Nucleus accumbens (tissue), 56 donors: ENCODE results near the gene RBM33.

ENCODE experiments used
- DNase-seq, 56 donors: peaks; one replicate each; lab custom pipeline; 2025; lab: John Stamatoyannopoulos, UW

RBM33 gene

DNA sequence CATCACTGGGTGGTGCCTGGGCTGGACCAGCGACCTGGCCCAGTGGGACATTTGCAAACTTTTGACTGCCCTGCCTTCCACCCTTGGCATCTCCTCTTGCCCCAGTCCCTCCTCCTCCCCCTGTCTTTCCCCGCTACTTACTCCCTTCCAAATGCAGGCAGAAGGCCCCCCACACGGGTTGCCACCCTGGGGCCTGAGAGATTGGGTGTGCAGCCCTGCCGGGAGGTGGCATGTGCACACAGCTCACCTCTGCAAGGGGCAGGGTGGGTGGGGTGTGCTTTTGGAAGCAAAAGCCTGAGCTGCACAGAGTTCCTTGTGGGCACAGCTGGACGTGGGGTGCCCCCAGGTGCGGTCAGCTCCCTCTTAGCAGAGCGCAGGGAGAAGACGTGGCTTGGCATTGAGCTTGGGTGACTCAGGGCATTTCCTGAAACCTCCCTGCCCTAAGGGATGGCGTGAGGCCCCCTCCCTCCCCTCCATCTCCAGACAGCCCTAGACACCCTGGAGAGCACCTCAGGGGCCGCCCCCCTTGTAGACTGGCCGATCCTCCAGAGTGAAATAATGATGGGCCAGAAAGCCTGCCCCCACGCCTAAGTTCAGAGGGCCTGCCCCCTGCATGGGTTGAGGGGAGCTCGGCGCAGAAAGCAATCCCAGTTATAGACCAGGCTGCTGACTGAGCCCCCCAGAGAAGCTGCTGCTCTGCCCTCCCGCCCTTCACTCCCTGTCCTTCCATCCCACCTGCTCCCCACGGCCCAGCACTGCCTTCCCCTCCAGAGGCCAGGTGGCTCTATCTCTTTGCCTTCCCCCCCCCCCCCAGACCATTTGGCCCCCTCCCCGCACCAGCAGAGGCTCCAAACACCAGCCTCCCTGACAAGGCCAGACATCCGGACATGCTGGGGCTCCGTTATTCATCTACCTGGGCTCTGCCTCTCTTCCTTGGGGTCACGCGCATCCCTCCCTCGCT, 170.1 kb downstream of the RBM33 start:
- DNase-seq, result no peak

DNA sequence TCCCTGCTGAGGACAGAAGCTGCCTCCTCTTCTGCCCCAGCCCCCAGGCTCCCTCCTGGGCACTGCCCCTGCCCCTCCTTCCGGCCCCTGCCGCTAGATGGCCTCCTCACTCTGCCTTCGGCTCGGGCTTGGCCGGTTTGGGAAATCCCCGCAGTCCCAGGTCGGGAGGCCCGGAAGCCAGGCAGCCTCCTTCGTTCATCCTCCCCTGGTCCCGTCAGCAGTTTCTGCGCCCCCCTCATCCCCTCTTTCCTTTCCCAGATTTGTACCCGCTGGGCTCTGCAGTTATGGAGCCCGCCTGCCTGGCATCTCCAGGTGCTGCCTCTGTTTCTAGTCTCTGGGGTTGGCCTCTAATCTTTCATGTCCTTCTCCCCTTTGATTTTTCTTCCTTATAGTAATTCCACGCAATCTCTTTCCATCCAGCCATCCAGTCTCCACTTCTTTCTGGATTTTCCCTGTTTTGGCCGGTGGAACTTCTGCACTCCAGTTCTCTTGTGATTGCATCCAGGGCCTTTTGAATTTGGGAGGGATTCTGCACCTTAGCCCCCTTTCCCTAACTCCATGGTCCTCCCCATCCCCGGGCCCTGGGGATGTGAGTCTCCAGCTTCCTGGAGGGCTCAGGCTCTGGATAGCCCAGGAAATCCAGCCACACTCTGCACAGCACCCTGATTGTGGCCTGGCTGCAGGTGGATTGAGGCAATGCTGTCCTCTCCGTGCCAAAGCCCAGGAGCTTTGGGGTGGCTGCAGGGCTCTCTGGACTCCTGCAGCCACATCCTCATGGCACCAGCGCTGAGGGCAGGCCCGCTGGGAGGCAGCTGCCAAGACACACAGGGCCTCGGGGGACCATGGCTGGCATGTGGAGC, 171.1 kb downstream of the RBM33 start:
- DNase-seq, result peak in 18 of 56 donors; percentile 4 to 69 (median 24)

DNA sequence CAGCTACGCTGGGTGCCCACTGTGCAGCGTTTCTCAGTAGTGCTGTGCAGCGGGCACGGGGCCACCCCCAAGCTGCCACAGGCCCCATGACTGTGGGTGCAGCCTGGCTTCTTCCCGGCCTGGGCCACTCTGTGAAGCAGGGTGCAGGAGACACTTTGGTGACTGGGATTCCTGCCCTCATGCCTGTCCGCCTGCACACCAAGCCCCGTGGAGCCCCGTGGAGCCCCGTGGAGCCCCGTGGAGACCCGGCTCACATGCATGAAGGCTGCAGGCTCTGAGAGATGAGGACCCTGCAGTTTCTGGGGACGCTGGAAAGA, 171.7 kb downstream of the RBM33 start:
- DNase-seq, result no peak

DNA sequence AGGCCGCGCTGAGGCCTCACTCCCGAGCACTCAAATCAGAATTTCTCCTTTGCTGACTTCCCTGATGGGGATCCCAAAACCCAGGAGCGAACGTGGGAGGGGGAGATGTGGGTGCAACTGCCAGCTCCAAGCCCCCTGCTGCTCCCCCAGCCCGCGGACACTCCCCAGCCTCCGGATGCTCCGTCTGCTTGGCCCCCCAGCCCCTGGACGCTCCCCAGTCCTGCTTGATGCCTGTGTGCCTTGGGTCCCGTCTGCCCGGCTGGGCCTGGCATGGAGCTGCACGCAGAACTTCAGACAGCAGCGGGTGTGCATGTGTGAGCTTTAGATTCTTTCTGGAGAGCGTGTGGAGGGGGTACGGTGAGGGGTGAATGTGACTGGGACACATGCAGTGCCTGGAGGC, 172.5 kb downstream of the RBM33 start:
- no peak for DNase-seq

DNA sequence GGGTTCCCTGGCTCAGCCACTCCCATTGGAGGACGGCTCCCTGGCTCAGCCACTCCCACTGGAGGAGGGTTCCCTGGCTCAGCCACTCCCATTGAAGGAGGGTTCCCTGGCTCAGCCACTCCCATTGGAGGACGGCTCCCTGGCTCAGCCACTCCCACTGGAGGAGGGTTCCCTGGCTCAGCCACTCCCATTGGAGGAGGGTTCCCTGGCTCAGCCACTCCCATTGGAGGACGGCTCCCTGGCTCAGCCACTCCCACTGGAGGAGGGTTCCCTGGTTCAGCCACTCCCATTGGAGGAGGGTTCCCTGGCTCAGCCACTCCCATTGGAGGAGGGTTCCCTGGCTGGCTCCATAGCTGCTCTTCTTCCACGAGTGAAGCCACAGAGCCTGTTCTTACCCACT, 173.1 kb downstream of the RBM33 start:
- DNase-seq, result peak in 2 of 56 donors; percentile 23 to 24

DNA sequence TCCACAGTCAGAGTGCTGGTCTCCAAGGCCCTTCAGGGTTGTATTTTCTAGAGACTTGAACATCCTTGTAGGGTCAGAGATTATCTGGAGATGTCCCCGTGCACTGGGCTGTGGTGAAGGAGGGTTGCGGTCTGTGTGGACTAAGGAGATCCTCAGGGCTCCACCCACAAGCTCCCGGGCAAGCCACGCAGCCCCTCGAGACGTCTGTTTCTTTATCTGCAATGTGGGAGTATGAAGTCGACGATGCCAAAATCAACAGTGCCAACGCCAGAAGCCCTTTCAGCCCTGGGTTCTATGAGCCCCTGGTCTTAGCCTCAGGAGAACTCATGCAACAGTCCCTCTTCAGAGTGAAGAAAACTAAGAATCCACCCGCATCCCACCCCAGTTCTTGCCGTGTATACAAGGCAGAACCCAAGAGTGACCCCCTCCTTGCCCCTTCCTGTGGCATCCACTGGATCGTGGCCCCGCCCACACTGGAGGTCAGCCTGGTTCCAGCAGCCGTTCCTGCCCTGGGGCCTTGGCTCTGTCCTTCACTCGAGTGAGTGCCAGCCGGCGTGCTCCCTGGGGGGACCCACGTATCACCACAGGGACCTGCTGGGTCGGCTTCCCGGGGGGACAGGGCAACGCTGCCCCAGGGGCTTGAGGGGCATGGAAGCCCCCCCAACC, 173.8 kb downstream of the RBM33 start:
- no peak for DNase-seq

DNA sequence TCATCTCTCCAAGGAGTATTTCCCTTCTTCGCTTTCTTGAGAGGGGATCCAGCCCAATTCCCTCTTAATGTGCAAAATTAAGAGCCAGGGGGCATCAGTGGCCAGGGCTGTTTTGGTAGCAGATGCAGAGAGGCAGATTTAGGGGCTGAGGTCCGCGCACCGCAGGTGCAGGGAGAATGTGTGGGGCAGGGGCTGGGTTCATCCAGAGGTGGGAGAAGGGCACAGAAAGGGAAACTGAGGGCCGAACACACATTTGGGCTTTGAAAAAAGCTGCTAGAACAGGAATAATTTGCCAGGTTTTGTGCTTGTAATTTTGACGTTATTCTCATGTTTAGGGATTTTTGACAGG, 174.3 kb downstream of the RBM33 start:
- DNase-seq, result no peak

DNA sequence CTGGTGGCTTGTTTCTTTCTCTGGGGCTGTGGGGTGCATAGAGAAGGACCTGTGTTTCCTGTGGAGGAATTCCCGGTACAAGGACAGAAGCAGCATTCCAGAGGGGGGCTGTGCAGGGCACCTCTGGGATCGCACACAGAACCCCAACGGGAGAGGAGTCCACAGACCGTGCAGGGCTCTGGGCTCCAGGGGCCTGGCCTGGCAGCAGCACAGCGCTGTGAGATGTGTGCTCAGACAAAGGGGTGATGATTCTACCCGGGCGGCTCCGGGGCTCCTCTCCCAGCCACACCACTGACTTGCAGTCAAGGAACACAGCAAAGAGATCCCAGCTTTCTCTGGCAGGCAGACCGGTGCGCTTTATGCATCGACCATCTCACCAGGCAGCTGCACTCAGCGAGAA, 174.7 kb downstream of the RBM33 start:
- DNase-seq, result no peak

DNA sequence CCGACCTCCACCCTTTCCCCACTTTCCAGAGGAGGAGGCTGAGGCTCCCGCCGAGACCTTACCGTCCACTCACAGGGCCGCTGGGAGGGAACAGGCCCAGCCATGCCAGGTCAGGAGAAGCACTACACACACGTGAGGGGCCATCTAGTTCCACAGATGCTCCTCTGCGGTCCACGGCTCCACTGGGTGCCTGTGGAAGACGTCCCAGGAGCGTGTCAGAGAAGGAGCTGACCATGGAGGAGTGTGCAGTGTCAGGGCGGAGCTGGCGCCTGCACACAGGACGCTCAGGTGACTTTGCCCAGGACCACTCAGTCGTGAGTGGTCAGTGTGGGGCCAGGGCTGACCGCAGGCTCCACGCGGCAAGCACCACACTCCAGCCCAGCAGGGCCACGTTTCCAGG, 175.8 kb downstream of the RBM33 start:
- no peak for DNase-seq

DNA sequence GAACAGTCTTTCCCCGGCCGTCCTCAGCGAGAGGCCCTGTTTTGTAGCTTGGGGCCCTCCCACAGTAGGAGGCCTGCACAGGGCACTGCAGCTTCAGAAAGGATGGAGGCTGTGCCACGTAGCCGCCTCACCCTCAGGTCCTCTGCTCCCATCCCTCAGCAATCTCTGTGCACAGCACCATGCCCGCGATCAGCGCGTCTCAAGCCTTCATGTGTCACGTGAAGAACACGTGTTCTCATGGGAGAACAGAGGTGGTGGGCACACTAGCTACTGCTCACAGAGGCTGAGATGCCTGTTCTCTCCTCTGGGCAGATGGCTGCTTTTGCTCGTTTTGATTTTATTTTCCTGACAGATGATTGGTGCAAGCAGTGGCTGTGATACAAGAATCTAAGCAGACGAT, 176.3 kb downstream of the RBM33 start:
- DNase-seq, result no peak

DNA sequence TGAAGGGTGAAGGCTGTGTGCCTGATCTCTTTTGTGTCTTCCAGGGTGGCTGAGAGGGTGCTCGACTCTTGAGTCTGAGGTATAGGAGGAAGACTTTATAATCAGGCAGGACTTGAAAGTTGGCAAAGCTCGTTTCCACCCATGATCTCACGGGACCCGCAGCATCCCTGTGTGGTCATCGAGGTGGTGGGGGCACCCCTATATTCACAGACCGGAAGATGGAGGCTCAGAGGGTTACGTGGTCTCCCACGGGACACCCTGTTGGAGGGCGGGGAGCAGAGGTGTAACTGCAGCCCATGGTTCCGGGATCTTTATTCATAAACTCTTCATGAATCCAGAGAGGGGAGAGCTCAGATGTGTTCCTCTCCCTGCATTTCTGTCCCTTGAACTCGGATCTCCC, 177.4 kb downstream of the RBM33 start:
- no peak for DNase-seq

DNA sequence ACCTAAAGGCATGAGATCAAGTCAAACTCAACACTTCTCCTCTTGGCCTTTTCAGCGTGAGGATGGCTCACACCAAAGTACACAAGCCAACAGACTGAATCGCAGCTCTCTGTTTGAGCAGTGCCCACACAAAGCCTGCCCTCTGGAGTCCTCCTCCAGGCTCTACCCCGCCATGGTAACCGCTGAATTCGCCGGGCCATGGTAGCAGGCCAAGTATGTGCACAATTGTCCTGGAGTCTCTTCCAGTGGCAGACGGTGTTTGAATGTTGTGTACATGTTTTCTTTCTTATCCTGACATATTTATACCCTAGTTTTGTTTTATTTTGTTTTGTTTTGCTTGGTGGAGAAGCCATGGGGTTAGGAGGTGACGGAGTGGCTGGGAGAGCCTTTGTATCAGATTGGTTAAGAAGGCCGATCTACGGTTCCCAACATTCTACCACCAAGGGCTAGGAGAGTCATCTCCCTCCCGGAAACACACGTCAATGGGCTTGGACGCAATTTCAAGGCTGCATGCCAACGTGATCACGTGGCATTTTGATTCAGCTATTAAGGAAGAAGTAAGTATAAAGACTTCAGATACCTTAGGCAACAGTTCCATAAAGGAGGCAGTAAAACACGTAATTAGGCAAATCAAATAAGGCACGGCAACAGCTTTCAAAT, 179.9 kb downstream of the RBM33 start:
- DNase-seq, result no peak

DNA sequence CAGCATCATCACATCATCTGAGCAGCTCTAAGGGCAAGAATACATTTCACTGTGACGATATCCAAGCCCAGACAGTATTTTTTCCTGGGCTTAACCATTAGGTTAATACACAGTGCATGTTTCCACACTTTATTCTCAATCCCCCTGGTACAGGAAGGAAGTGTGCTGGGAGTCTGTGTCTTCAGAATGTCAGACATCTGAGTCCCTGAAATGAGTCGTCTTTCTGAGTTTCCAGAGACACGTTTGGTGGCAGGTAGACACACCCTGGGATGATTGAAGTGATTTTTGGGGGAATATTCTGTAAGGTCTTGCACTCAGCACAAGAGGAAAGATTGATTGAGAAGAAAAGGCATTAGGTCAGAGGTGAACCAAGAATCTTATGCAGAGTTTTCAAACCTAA, 180.9 kb downstream of the RBM33 start:
- DNase-seq, result no peak

DNA sequence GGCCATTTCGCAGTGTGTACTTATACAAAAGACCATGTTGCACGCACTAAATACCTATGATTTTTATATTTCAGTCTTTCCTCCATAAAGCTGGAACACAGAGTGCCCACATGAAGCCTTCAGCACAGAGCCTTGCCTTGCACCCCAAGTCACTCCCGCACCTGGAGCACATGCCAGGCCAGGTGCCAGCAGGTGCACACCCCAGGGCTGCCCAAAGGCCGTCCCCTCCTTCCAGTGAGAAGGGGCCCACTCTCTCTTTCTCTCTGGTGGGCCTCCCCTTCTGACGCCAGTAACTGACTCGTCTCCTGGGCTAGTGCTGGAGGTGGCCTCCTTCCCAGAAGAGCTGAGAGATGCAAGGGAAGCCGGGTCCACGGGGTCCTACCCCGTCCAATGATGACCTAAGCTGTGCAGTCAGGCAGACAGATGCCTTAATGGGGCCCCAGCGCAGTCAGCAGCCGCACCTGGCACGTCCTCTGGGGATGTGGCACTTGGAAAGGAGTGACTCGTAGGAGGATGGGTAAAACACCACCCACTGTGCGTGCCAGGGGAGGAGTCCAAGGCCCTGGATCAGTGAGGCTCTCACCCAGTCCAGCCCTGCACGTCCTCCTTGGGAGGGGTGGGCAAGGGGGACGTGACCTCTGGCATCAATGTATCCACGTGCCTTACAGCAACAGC, 185.5 kb downstream of the RBM33 start:
- DNase-seq, result no peak
